Measurements from ENCODE around the gene KAT6B. TPM values are rescaled to one million over a fixed set of nuclear protein-coding genes. Genes with fewer than 3 reads are reported as not detected.

KAT6B gene
- total RNA-seq, 2 donors from 2014 or later = 25.3 to 39.1 TPM

GRCh38 chr10:74963549-74963948 lies 137.1 kb downstream of the KAT6B start:
- Histone ChIP-seq H3K27me3 (ENCODE audit: control insufficient read depth, insufficient read depth, low read length, poor library complexity, severe bottlenecking) (no peaks in the 10 kb centered on the region), H3K36me3 (ENCODE audit: control insufficient read depth, insufficient read depth, low read length) (no peaks in the 10 kb centered on the region), H3K9ac (ENCODE audit: extremely low read depth, low read length, poor library complexity, severe bottlenecking) (no peak overlapping the region), H3K4me1 (ENCODE audit: control insufficient read depth, insufficient read depth, low read length) (peaks cover 9% of the 10 kb centered on the region), H3K27ac (ENCODE audit: low read depth, low read length) (no peak overlapping the region), H3K4me3 (ENCODE audit: low read length) (no peak overlapping the region), H3K9me3 (ENCODE audit: control insufficient read depth, low read length) (no peaks in the 10 kb centered on the region)
- Mint-ChIP-seq H3K36me3 (ENCODE audit: low read depth) (peaks cover 13% of the 10 kb centered on the region), H3K27me3 (ENCODE audit: insufficient read depth) (no peaks in the 10 kb centered on the region), H3K9me3 (peaks cover 3% of the 10 kb centered on the region), H3K4me1 (peaks cover 24% of the 10 kb centered on the region), H3K4me3 (no peak overlapping the region), H3K27ac (no peak overlapping the region)
- DNase-seq = no peak
- no peak for TF ChIP-seq CTCF (conservative IDR thresholded peaks at IDR 0.05)
- WGBS, 2 experiments (ENCODE audit: insufficient coverage in 1 of 2, insufficient read length in 1 of 2) = 70 to 96% methylated on average over 2 to 3 of the region's 3 CpGs

GRCh38 chr10:74967911-74968666 lies 141.7 kb downstream of the KAT6B start:
- DNase-seq = no peak

GRCh38 chr10:74968667-74969061 lies 142.3 kb downstream of the KAT6B start:
- Mint-ChIP-seq H3K27me3 (ENCODE audit: insufficient read depth) (no peaks in the 10 kb centered on the region), H3K9me3 (peaks cover 3% of the 10 kb centered on the region), H3K36me3 (ENCODE audit: low read depth) (peaks cover 13% of the 10 kb centered on the region), H3K4me1 (peaks cover 24% of the 10 kb centered on the region), H3K4me3 (no peak overlapping the region), H3K27ac (no peak overlapping the region)
- Histone ChIP-seq H3K9me3 (ENCODE audit: control insufficient read depth, low read length) (no peaks in the 10 kb centered on the region), H3K4me1 (ENCODE audit: control insufficient read depth, insufficient read depth, low read length) (peaks cover 8% of the 10 kb centered on the region), H3K4me3 (ENCODE audit: low read length) (no peak overlapping the region), H3K27ac (ENCODE audit: low read depth, low read length) (no peak overlapping the region), H3K9ac (ENCODE audit: extremely low read depth, low read length, poor library complexity, severe bottlenecking) (no peak overlapping the region), H3K27me3 (ENCODE audit: control insufficient read depth, insufficient read depth, low read length, poor library complexity, severe bottlenecking) (no peaks in the 10 kb centered on the region), H3K36me3 (ENCODE audit: control insufficient read depth, insufficient read depth, low read length) (no peaks in the 10 kb centered on the region)
- no peak for DNase-seq
- 96 to 100% methylated on average over 3 to 4 of the region's 4 CpGs for WGBS, 2 experiments (ENCODE audit: insufficient coverage in 1 of 2, insufficient read length in 1 of 2)
- TF ChIP-seq CTCF (conservative IDR thresholded peaks at IDR 0.05) = no peak

More at GRCh38 chr10:74967911-74968666, 141.7 kb downstream of the KAT6B start:
- peaks cover 13% of the 10 kb centered on the region for H3K36me3 Mint-ChIP-seq (ENCODE audit: low read depth)
- Histone ChIP-seq H3K27ac (ENCODE audit: low read depth, low read length) (no peak overlapping the region), H3K27me3 (ENCODE audit: control insufficient read depth, insufficient read depth, low read length, poor library complexity, severe bottlenecking) (no peaks in the 10 kb centered on the region), H3K9me3 (ENCODE audit: control insufficient read depth, low read length) (no peaks in the 10 kb centered on the region), H3K36me3 (ENCODE audit: control insufficient read depth, insufficient read depth, low read length) (no peaks in the 10 kb centered on the region), H3K9ac (ENCODE audit: extremely low read depth, low read length, poor library complexity, severe bottlenecking) (no peak overlapping the region), H3K4me3 (ENCODE audit: low read length) (no peak overlapping the region), H3K4me1 (ENCODE audit: control insufficient read depth, insufficient read depth, low read length) (peaks cover 6% of the 10 kb centered on the region)
- TF ChIP-seq CTCF (conservative IDR thresholded peaks at IDR 0.05) = no peak
- WGBS, 2 experiments (ENCODE audit: insufficient coverage in 1 of 2, insufficient read length in 1 of 2) = 67 to 77% methylated on average over 3 to 5 of the region's 5 CpGs
- H3K9me3 Mint-ChIP-seq = peaks cover 3% of the 10 kb centered on the region
- peaks cover 20% of the 10 kb centered on the region for H3K4me1 Mint-ChIP-seq
- H3K27me3 Mint-ChIP-seq (ENCODE audit: insufficient read depth) = no peaks in the 10 kb centered on the region
- H3K27ac Mint-ChIP-seq = no peak overlapping the region
- H3K4me3 Mint-ChIP-seq = no peak overlapping the region

Data from endodermal cell (in vitro differentiated cells).